GM12878 (cell line): Measurements from ENCODE around the gene CAVIN4. TPM values are rescaled to one million over a fixed set of nuclear protein-coding genes. Genes with fewer than 3 reads are reported as not detected.

ENCODE experiments used
- ATAC-seq: fragments of 200-7000 bp; cut with Tn5 transposase; 3 replicates; pipeline ENCODE4 v1.9.1; 2020; ENCODE audit warnings: mild to moderate bottlenecking, moderate library complexity
- BruUV-seq: library from RNA; stranded (reverse); fragments of 400-500 nt; replicated peaks from 2 replicates; lab custom pipeline; 2021; lab: Mats Ljungman, UMichigan
- CTCF ChIA-PET: fragments of 300-600 bp; sonication (Branson Sonifier 250); formaldehyde crosslinking; extraction: SDS; loops from one replicate; lab custom pipeline; 2021; ENCODE audit warnings: inconsistent platforms; lab: Yijun Ruan, JAX
- POLR2A ChIA-PET: fragments of 350-600 bp; formaldehyde crosslinking; extraction: SDS; loops from one replicate; lab custom pipeline; 2021; ENCODE audit warnings: inconsistent platforms; lab: Charles Lee
- RAD21 ChIA-PET: fragments of 300-600 bp; sonication (Branson Sonifier 250); formaldehyde crosslinking; loops from one replicate; lab custom pipeline; 2023; ENCODE audit warnings: antibody characterized with exemption; ENCODE audit not compliant: unreplicated experiment; lab: Charles Lee
- SMC1A ChIA-PET: fragments of 300-600 bp; sonication (Branson Sonifier 250); formaldehyde crosslinking; loops from one replicate; lab custom pipeline; 2023; ENCODE audit not compliant: unreplicated experiment, uncharacterized antibody; lab: Charles Lee
- DNase-seq: peaks from one replicate; pipeline ENCODE4 v3.0.0-alpha.2; 2011; ENCODE audit warnings: low read depth, low spot score
- FAIRE-seq: peaks from 3 replicates; lab custom pipeline; 2011; peaks lifted over from hg19 to GRCh38; lab: Jason Lieb, UNC
- H2AFZ ChIP-seq: 2 replicates; pipeline ENCODE4 v1.6.0; 2011; ENCODE audit warnings: low read depth, low read length, control low read depth; ENCODE audit not compliant: control insufficient read depth
- H3K27ac ChIP-seq: 2 replicates; pipeline ENCODE4 v1.5.1; 2011; ENCODE audit warnings: control low read depth; ENCODE audit not compliant: control insufficient read depth, insufficient read depth
- H3K27me3 ChIP-seq, 2 experiments: replicated peaks in 1 of 2; 2 replicates each; pipeline versions ENCODE4 v1.6.0 to v1.6.1; 2011; ENCODE audit warnings: low read length in 1 of 2; ENCODE audit not compliant: control insufficient read depth in 2 of 2, insufficient read depth in 2 of 2
- H3K36me3 ChIP-seq, 2 experiments: 2 replicates each; pipeline ENCODE4 v1.5.1; 2011; ENCODE audit warnings: low read length in 1 of 2; ENCODE audit not compliant: control insufficient read depth in 2 of 2, insufficient read depth in 2 of 2
- H3K4me1 ChIP-seq: 2 replicates; pipeline ENCODE4 v1.6.1; 2011; ENCODE audit warnings: mild to moderate bottlenecking, low read length, moderate library complexity, mixed read lengths; ENCODE audit not compliant: control insufficient read depth, insufficient read depth
- H3K4me2 ChIP-seq: 2 replicates; pipeline ENCODE4 v1.6.0; 2011; ENCODE audit warnings: control low read depth; ENCODE audit not compliant: control insufficient read depth, insufficient read depth
- H3K4me3 ChIP-seq: fragments of 200-600 bp; sonication (generic); 2 replicates; pipeline ENCODE4 v1.5.1; 2016
- H3K79me2 ChIP-seq: 2 replicates; pipeline ENCODE4 v1.6.0; 2011; ENCODE audit warnings: low read length; ENCODE audit not compliant: control insufficient read depth, insufficient read depth
- H3K9ac ChIP-seq: 2 replicates; pipeline ENCODE4 v1.8.0; 2011; ENCODE audit warnings: low read length, control low read depth, mixed read lengths; ENCODE audit not compliant: control insufficient read depth, insufficient read depth
- H3K9me3 ChIP-seq: replicated peaks from 3 replicates; pipeline ENCODE4 v1.5.1; 2011; ENCODE audit warnings: mild to moderate bottlenecking, low read length; ENCODE audit not compliant: control insufficient read depth, insufficient read depth
- H4K20me1 ChIP-seq: 2 replicates; pipeline ENCODE4 v1.6.0; 2011; ENCODE audit not compliant: control insufficient read depth, insufficient read depth
- BCL11A ChIP-seq: IDR thresholded peaks from 2 replicates; pipeline ENCODE4 v1.6.1; 2011; ENCODE audit warnings: low read depth, low read length
- CBX3 ChIP-seq: fragments of 200-600 bp; sonication (generic); IDR thresholded peaks from 2 replicates; pipeline ENCODE4 v1.6.1; 2016; ENCODE audit warnings: low read depth, borderline replicate concordance
- CBX5 ChIP-seq: sonication (generic); IDR thresholded peaks from 2 replicates; pipeline ENCODE4 v1.6.1; 2016; ENCODE audit warnings: low read depth, moderate library complexity, mild to moderate bottlenecking, inconsistent platforms
- EED ChIP-seq: sonication (generic); IDR thresholded peaks from 2 replicates; pipeline ENCODE4 v1.6.1; 2016; ENCODE audit warnings: antibody characterized with exemption, low read depth
- IRF4 ChIP-seq: IDR thresholded peaks from 2 replicates; pipeline ENCODE4 v1.6.1; 2011; ENCODE audit warnings: low read depth, low read length
- JUNB ChIP-seq: IDR thresholded peaks from 2 replicates; pipeline ENCODE4 v1.6.1; 2016; ENCODE audit warnings: antibody characterized with exemption, mild to moderate bottlenecking
- MXI1 ChIP-seq: fragments of 150-350 bp; IDR thresholded peaks from 2 replicates; pipeline ENCODE4 v1.6.1; 2011; ENCODE audit warnings: low read depth, mild to moderate bottlenecking, inconsistent platforms, low read length, improper control_type of control experiment
- NFYA ChIP-seq: IDR thresholded peaks from 2 replicates; pipeline ENCODE4 v1.6.1; 2011; ENCODE audit warnings: low read depth, mild to moderate bottlenecking, low read length, improper control_type of control experiment, borderline replicate concordance
- SMAD1 ChIP-seq: fragments of 450-650 bp; IDR thresholded peaks from 2 replicates; pipeline ENCODE4 v1.6.1; 2018; ENCODE audit warnings: mild to moderate bottlenecking, low read depth; ENCODE audit not compliant: partially characterized antibody
- SMAD5 ChIP-seq: IDR thresholded peaks from 2 replicates; pipeline ENCODE4 v1.6.1; 2016; ENCODE audit warnings: antibody characterized with exemption, low read depth
- SPI1 ChIP-seq: IDR thresholded peaks from 2 replicates; pipeline ENCODE4 v1.6.1; 2011; ENCODE audit warnings: low read depth, mild to moderate bottlenecking, low read length, moderate library complexity, borderline replicate concordance; ENCODE audit not compliant: insufficient read depth
- YBX1 ChIP-seq: fragments of 450-650 bp; IDR thresholded peaks from 2 replicates; pipeline ENCODE4 v1.6.1; 2016; ENCODE audit warnings: antibody characterized with exemption
- ZBED1 ChIP-seq: IDR thresholded peaks from 2 replicates; pipeline ENCODE4 v1.6.1; 2016; ENCODE audit warnings: borderline replicate concordance
- ZSCAN29 ChIP-seq: fragments of 450-650 bp; IDR thresholded peaks from 2 replicates; pipeline ENCODE4 v1.6.1; 2017; ENCODE audit warnings: mild to moderate bottlenecking, moderate library complexity
- WGBS: methylation state at CpG from one replicate; pipeline ENCODE4 v1.1.6; 2016; ENCODE audit warnings: low lambda C conversion rate; ENCODE audit not compliant: insufficient replicate concordance, insufficient coverage; ENCODE audit errors: missing lambda C conversion rate; 5-methylcytosine and 5-hydroxymethylcytosine counted together
- in situ Hi-C: fragments of 300-500 bp; cut with MboI; formaldehyde crosslinking; loops from 9 replicates; pipeline ENCODE4 v1.14.3; 2018; ENCODE audit warnings: mixed read lengths
- intact Hi-C: fragments of 100-400 bp; cut with micrococcal nuclease; formaldehyde crosslinking; loops from one replicate; pipeline ENCODE4 v1.14.2; 2022; ENCODE audit not compliant: unreplicated experiment
- polyA plus RNA-seq, 11 experiments: library from polyadenylated mRNA; depleted of rRNA in 4 of 11; unstranded in 6 of 11; stranded (reverse) in 5 of 11; fragments of >200 nt; fragmentation: Nextera tagmentation in 4 of 11; fragmentation: Illumina TruSeq in 1 of 11; extraction: Ambion mirVana in 4 of 11; extraction: Trizol in 1 of 11; gene quantifications; 1 replicate in 1 of 11; 2 replicates in 10 of 11; pipeline versions ENCODE4 v1.2.1 to v1.2.3, GENCODE V29; 2011 to 2016; ENCODE audit warnings: inconsistent platforms in 2 of 11, missing spikeins in 2 of 11, low read depth in 1 of 11
- total RNA-seq, 4 experiments: library from RNA; depleted of rRNA in 3 of 4; stranded (reverse); fragments of >200 nt in 3 of 4; fragmentation: Illumina TruSeq in 1 of 4; extraction: Trizol in 1 of 4; gene quantifications; 2 replicates each; pipeline versions ENCODE4 v1.2.1 to v1.2.3, GENCODE V29; 2013 to 2021
- TF ChIP-seq, protein P1 (sequence below): fragments of 450-650 bp; IDR thresholded peaks from 2 replicates; pipeline ENCODE4 v1.6.1; 2017; ENCODE audit warnings: mild to moderate bottlenecking, moderate library complexity

CAVIN4 gene
- total and polyA plus RNA-seq, 10 of the 15 experiments (the other 5 are each of a cell fraction or from before 2014, with no cell fraction given) = 0.04 to 0.13 (median 0.08) TPM; not detected in 3

DNA sequence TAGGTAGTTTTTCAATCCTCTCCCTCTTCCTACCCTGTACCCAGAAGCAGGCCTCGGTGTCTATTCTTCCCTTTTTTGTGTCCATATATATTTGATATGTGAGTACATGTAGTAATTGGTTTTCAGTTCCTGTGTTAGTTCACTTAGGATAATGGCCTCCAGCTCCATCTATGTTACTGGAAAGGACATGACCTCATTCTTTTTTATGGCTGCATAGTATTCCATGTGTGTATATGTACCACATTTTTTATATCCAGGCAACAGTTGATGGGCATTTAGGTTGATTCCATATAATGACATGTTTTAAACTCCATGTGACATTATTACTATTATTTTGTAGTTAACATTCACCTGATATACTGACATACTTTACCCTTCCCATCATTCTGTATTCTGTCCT is 49.1 kb downstream of the CAVIN4 start:
- FAIRE-seq = no peak
- no peak overlapping the region for H3K9ac ChIP-seq
- H4K20me1 ChIP-seq = no peaks in the 10 kb centered on the region
- in situ Hi-C loops = no loop called here
- ChIA-PET POLR2A (interaction anchor here (0.6 kb wide), 1 partner anchor 1421 kb away, joined by 5 read pairs; no protein-coding TSS in a partner anchor), SMC1A (no interaction called here), CTCF (no interaction called here), RAD21 (no interaction called here)
- no peak overlapping the region for H3K4me3 ChIP-seq
- 38% methylated on average over 1 of the region's 1 CpG for WGBS
- H3K79me2 ChIP-seq = no peaks in the 10 kb centered on the region
- no peak for DNase-seq
- no TSS peak for BruUV-seq
- H2AFZ ChIP-seq = no peak overlapping the region
- intact Hi-C loops = loop anchor here (5.0 kb wide), 1 partner anchor 50 kb away; no protein-coding TSS in a partner anchor
- no peak for ATAC-seq
- H3K4me2 ChIP-seq = no peak overlapping the region
- H3K4me1 ChIP-seq = no peaks in the 10 kb centered on the region
- H3K9me3 ChIP-seq = no peaks in the 10 kb centered on the region
- H3K27ac ChIP-seq = no peak overlapping the region
- H3K27me3 ChIP-seq = no peaks in the 10 kb centered on the region
- TF ChIP-seq YBX1 (no peak), JUNB (no peak), CBX5 (no peak), CBX3 (no peak), SMAD1 (no peak), ZSCAN29 (no peak), MXI1 (no peak), BCL11A (no peak), SPI1 (no peak), SMAD5 (no peak)
- H3K36me3 ChIP-seq = no peaks in the 10 kb centered on the region

DNA sequence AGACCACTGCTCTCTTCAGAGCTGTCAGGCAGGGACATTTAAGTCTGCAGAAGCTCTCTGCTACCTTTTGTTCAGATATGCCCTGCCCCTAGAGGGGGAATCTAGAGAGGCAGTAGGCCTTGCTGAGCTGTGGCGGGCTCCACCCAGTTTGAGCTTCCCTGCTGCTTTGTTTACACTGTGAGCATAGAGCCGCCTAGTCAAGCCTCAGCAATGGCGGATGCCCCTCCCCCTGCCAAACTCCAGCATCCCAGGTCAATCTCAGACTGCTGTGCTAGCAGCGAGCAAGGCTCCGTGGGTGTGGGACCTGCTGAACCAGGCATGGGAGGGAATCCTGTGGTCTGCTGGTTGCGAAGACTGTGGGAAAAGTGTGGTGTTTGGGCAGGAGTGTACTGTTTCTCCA is 59.9 kb downstream of the CAVIN4 start:
- H3K27ac ChIP-seq = no peak overlapping the region
- no peaks in the 10 kb centered on the region for H3K79me2 ChIP-seq
- H4K20me1 ChIP-seq = no peaks in the 10 kb centered on the region
- no peaks in the 10 kb centered on the region for H3K4me1 ChIP-seq
- intact Hi-C loops = no loop called here
- WGBS = 35% methylated on average over 6 of the region's 6 CpGs
- no peak for ATAC-seq
- H2AFZ ChIP-seq = no peak overlapping the region
- H3K9me3 ChIP-seq = no peaks in the 10 kb centered on the region
- H3K9ac ChIP-seq = no peak overlapping the region
- no peak for FAIRE-seq
- H3K27me3 ChIP-seq = no peaks in the 10 kb centered on the region
- no TSS peak for BruUV-seq
- CTCF ChIA-PET = no interaction called here
- POLR2A ChIA-PET = no interaction called here
- DNase-seq = no peak
- in situ Hi-C loops = no loop called here
- RAD21 ChIA-PET = no interaction called here
- H3K4me3 ChIP-seq = no peak overlapping the region
- no peak overlapping the region for H3K4me2 ChIP-seq
- H3K36me3 ChIP-seq = no peaks in the 10 kb centered on the region
- SMC1A ChIA-PET = no interaction called here
- no peak for TF ChIP-seq EED
- TF ChIP-seq, protein P1, sequence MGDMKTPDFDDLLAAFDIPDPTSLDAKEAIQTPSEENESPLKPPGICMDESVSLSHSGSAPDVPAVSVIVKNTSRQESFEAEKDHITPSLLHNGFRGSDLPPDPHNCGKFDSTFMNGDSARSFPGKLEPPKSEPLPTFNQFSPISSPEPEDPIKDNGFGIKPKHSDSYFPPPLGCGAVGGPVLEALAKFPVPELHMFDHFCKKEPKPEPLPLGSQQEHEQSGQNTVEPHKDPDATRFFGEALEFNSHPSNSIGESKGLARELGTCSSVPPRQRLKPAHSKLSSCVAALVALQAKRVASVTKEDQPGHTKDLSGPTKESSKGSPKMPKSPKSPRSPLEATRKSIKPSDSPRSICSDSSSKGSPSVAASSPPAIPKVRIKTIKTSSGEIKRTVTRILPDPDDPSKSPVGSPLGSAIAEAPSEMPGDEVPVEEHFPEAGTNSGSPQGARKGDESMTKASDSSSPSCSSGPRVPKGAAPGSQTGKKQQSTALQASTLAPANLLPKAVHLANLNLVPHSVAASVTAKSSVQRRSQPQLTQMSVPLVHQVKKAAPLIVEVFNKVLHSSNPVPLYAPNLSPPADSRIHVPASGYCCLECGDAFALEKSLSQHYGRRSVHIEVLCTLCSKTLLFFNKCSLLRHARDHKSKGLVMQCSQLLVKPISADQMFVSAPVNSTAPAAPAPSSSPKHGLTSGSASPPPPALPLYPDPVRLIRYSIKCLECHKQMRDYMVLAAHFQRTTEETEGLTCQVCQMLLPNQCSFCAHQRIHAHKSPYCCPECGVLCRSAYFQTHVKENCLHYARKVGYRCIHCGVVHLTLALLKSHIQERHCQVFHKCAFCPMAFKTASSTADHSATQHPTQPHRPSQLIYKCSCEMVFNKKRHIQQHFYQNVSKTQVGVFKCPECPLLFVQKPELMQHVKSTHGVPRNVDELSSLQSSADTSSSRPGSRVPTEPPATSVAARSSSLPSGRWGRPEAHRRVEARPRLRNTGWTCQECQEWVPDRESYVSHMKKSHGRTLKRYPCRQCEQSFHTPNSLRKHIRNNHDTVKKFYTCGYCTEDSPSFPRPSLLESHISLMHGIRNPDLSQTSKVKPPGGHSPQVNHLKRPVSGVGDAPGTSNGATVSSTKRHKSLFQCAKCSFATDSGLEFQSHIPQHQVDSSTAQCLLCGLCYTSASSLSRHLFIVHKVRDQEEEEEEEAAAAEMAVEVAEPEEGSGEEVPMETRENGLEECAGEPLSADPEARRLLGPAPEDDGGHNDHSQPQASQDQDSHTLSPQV = no peak
- TF ChIP-seq NFYA = no peak
- no peak for TF ChIP-seq IRF4
- TF ChIP-seq ZBED1 = no peak
